K562 (cell line): Measurements from ENCODE around the gene KLF5.

Source experiments
- CEBPB ChIP-seq: fragments of 450-650 bp; IDR thresholded peaks from 2 replicates; pipeline ENCODE4 v1.6.1; 2016; ENCODE audit warnings: missing genetic modification characterization, missing compliant biosample characterization
- HDAC1 ChIP-seq, 2 experiments: fragments of 450-650 bp; IDR thresholded peaks; 2 replicates each; pipeline ENCODE4 v1.6.1; 2016 to 2017; ENCODE audit warnings: inconsistent platforms in 1 of 2, mild to moderate bottlenecking in 1 of 2, moderate library complexity in 1 of 2
- HNRNPH1 ChIP-seq: fragments of 200-400 bp; formaldehyde crosslinking; optimal IDR thresholded peaks from 2 replicates; pipeline ENCODE3; 2017; ENCODE audit warnings: low read depth, mild to moderate bottlenecking, low read length, moderate library complexity
- KDM1A ChIP-seq, 2 experiments: fragments of 450-650 bp; IDR thresholded peaks; 2 replicates each; pipeline ENCODE4 v1.6.1; 2016; ENCODE audit warnings: mild to moderate bottlenecking in 2 of 2
- KDM5B ChIP-seq: fragments of 200-600 bp; sonication (generic); IDR thresholded peaks from 2 replicates; pipeline ENCODE4 v1.6.1; 2012; ENCODE audit warnings: low read depth, mild to moderate bottlenecking, moderate library complexity, low read length, control low read depth, inconsistent platforms; ENCODE audit not compliant: insufficient replicate concordance
- MAFK ChIP-seq: IDR thresholded peaks from 2 replicates; pipeline ENCODE4 v1.6.1; 2011; ENCODE audit warnings: low read length, improper control_type of control experiment
- NFRKB ChIP-seq: fragments of 450-650 bp; IDR thresholded peaks from 2 replicates; pipeline ENCODE4 v1.6.1; 2016; ENCODE audit warnings: low read depth
- NRF1 ChIP-seq, 2 experiments: fragments of 450-650 bp; IDR thresholded peaks in 1 of 2; conservative IDR thresholded peaks in 1 of 2; 2 replicates each; pipeline ENCODE4 v1.6.1; 2014; ENCODE audit warnings: mild to moderate bottlenecking in 2 of 2
- ZNF121 ChIP-seq: sonication (generic); formaldehyde crosslinking; conservative IDR thresholded peaks from 2 replicates; pipeline ENCODE4 v1.8.0; 2022; ENCODE audit warnings: missing genetic modification reagents
- ZNF449 ChIP-seq: fragments of 250-450 bp; sonication (Bioruptor Pico); IDR thresholded peaks from 2 replicates; pipeline ENCODE4 v1.8.0; 2022; ENCODE audit warnings: moderate library complexity, mild to moderate bottlenecking, inconsistent platforms
- TF ChIP-seq, protein P1 (sequence below), 3 experiments: IDR thresholded peaks in 2 of 3; conservative IDR thresholded peaks in 1 of 3; 2 replicates each; pipeline ENCODE4 v1.5.1; 2011 to 2012; ENCODE audit warnings: low read length in 3 of 3, mild to moderate bottlenecking in 3 of 3, control low read depth in 2 of 3, improper control_type of control experiment in 1 of 3, inconsistent platforms in 1 of 3, low read depth in 1 of 3, mixed read lengths in 1 of 3, moderate library complexity in 1 of 3; ENCODE audit not compliant: insufficient read depth in 2 of 3
- TF ChIP-seq, protein P2 (sequence below): fragments of 450-650 bp; IDR thresholded peaks from 2 replicates; pipeline ENCODE4 v1.6.1; 2017; ENCODE audit warnings: antibody characterized with exemption, mild to moderate bottlenecking
- TF ChIP-seq, protein P3 (sequence below): fragments of 250-450 bp; sonication (Bioruptor Pico); IDR thresholded peaks from 2 replicates; pipeline ENCODE4 v1.4.0; 2020; ENCODE audit warnings: mild to moderate bottlenecking, moderate library complexity

GRCh38 chr13:73073050-73073449, 14.2 kb downstream of the KLF5 start:
- no peak for TF ChIP-seq HDAC1 (IDR thresholded peaks at IDR 0.05)
- TF ChIP-seq NFRKB = no peak
- TF ChIP-seq, protein P1, sequence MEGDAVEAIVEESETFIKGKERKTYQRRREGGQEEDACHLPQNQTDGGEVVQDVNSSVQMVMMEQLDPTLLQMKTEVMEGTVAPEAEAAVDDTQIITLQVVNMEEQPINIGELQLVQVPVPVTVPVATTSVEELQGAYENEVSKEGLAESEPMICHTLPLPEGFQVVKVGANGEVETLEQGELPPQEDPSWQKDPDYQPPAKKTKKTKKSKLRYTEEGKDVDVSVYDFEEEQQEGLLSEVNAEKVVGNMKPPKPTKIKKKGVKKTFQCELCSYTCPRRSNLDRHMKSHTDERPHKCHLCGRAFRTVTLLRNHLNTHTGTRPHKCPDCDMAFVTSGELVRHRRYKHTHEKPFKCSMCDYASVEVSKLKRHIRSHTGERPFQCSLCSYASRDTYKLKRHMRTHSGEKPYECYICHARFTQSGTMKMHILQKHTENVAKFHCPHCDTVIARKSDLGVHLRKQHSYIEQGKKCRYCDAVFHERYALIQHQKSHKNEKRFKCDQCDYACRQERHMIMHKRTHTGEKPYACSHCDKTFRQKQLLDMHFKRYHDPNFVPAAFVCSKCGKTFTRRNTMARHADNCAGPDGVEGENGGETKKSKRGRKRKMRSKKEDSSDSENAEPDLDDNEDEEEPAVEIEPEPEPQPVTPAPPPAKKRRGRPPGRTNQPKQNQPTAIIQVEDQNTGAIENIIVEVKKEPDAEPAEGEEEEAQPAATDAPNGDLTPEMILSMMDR (IDR thresholded peaks at IDR 0.05 in 2 of 3, conservative IDR thresholded peaks at IDR 0.05 in 1 of 3; ENCODE audit: insufficient read depth in 2 of 3, low read depth in 1 of 3, low read length in 3 of 3) = no peak
- no peak for TF ChIP-seq MAFK
- no peak for TF ChIP-seq CEBPB (tag)
- no peak for TF ChIP-seq KDM5B
- TF ChIP-seq NRF1 (conservative IDR thresholded peaks at IDR 0.05 in 1 of 2, IDR thresholded peaks at IDR 0.05 in 1 of 2) = no peak
- TF ChIP-seq, protein P2, sequence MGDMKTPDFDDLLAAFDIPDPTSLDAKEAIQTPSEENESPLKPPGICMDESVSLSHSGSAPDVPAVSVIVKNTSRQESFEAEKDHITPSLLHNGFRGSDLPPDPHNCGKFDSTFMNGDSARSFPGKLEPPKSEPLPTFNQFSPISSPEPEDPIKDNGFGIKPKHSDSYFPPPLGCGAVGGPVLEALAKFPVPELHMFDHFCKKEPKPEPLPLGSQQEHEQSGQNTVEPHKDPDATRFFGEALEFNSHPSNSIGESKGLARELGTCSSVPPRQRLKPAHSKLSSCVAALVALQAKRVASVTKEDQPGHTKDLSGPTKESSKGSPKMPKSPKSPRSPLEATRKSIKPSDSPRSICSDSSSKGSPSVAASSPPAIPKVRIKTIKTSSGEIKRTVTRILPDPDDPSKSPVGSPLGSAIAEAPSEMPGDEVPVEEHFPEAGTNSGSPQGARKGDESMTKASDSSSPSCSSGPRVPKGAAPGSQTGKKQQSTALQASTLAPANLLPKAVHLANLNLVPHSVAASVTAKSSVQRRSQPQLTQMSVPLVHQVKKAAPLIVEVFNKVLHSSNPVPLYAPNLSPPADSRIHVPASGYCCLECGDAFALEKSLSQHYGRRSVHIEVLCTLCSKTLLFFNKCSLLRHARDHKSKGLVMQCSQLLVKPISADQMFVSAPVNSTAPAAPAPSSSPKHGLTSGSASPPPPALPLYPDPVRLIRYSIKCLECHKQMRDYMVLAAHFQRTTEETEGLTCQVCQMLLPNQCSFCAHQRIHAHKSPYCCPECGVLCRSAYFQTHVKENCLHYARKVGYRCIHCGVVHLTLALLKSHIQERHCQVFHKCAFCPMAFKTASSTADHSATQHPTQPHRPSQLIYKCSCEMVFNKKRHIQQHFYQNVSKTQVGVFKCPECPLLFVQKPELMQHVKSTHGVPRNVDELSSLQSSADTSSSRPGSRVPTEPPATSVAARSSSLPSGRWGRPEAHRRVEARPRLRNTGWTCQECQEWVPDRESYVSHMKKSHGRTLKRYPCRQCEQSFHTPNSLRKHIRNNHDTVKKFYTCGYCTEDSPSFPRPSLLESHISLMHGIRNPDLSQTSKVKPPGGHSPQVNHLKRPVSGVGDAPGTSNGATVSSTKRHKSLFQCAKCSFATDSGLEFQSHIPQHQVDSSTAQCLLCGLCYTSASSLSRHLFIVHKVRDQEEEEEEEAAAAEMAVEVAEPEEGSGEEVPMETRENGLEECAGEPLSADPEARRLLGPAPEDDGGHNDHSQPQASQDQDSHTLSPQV = no peak
- TF ChIP-seq KDM1A (IDR thresholded peaks at IDR 0.05) = no peak
- no peak for TF ChIP-seq ZNF449
- no peak for TF ChIP-seq ZNF121 (CRISPR knock-in tag)
- TF ChIP-seq, protein P3, sequence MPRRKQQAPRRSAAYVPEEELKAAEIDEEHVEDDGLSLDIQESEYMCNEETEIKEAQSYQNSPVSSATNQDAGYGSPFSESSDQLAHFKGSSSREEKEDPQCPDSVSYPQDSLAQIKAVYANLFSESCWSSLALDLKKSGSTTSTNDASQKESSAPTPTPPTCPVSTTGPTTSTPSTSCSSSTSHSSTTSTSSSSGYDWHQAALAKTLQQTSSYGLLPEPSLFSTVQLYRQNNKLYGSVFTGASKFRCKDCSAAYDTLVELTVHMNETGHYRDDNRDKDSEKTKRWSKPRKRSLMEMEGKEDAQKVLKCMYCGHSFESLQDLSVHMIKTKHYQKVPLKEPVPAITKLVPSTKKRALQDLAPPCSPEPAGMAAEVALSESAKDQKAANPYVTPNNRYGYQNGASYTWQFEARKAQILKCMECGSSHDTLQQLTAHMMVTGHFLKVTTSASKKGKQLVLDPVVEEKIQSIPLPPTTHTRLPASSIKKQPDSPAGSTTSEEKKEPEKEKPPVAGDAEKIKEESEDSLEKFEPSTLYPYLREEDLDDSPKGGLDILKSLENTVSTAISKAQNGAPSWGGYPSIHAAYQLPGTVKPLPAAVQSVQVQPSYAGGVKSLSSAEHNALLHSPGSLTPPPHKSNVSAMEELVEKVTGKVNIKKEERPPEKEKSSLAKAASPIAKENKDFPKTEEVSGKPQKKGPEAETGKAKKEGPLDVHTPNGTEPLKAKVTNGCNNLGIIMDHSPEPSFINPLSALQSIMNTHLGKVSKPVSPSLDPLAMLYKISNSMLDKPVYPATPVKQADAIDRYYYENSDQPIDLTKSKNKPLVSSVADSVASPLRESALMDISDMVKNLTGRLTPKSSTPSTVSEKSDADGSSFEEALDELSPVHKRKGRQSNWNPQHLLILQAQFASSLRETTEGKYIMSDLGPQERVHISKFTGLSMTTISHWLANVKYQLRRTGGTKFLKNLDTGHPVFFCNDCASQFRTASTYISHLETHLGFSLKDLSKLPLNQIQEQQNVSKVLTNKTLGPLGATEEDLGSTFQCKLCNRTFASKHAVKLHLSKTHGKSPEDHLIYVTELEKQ (CRISPR knock-in tag) = no peak
- no peak for TF ChIP-seq HNRNPH1
